Measurements from ENCODE around the gene C1orf56.

C1orf56 gene

GRCh38 chr1:151059109-151060006 lies 11.8 kb downstream of the C1orf56 start, which contains the start of gene CDC42SE1:
CDC42SE1 (minus strand) TSS chr1:151059622; CDS start chr1:151055730, 3,892 bp downstream.
- Histone ChIP-seq H2AFZ (ENCODE audit: low read depth, low read length, severe bottlenecking) (peak within 1 kb of the TSS; percentile 72), H3K9me2 (replicated peaks; ENCODE audit: insufficient read depth, low read length) (no peaks in the 10 kb centered on the region), H3K36me3 (ENCODE audit: low read length) (peaks cover 8% of the 10 kb centered on the region; the same call in 1 of the 2 replicates), H3F3A (ENCODE audit: insufficient read depth) (peaks cover 13% of the 10 kb centered on the region), H4K20me1 (ENCODE audit: low read depth, low read length) (no peaks in the 10 kb centered on the region; the same call in 1 of the 2 replicates), H3K27ac (ENCODE audit: low read depth, low read length) (peak within 1 kb of the TSS; percentile 74), H3K4me3 (ENCODE audit: insufficient read depth, low read length, poor library complexity, severe bottlenecking) (peak within 1 kb of the TSS; percentile 87), H3K4me2 (ENCODE audit: low read depth, low read length, poor library complexity, severe bottlenecking) (peak within 1 kb of the TSS; percentile 83), H3K9me3 (ENCODE audit: insufficient read depth, low read length) (no peaks in the 10 kb centered on the region), H3K79me2 (ENCODE audit: insufficient read depth, low read length) (peaks cover 50% of the 10 kb centered on the region), H3K27me3 (ENCODE audit: low read length) (no peaks in the 10 kb centered on the region), H3K9ac (ENCODE audit: low read length) (peak within 1 kb of the TSS; percentile 95)
- TF ChIP-seq EZH2phosphoT487 (conservative IDR thresholded peaks at IDR 0.05; ENCODE audit: low read length) (no peak), CTCF (IDR thresholded peaks at IDR 0.05; ENCODE audit: insufficient read depth, low read length, poor library complexity, severe bottlenecking) (peak; percentile 62)

GRCh38 chr1:151060007-151060656 lies 12.6 kb downstream of the C1orf56 start, which contains the start of gene MLLT11:
MLLT11 (plus strand) TSS chr1:151060397; CDS start chr1:151067225, 6,828 bp downstream.
- H3K9me2 ChIP-seq (replicated peaks; ENCODE audit: insufficient read depth, low read length) = no peaks in the 10 kb centered on the region
- H3K36me3 ChIP-seq (ENCODE audit: low read length) = 0 out of 2 replicates have a peak, but pooled peaks cover 3% of the 10 kb centered on the region
- peak within 1 kb of the TSS; percentile 72 for H2AFZ ChIP-seq (ENCODE audit: low read depth, low read length, severe bottlenecking)
- H3K4me2 ChIP-seq (ENCODE audit: low read depth, low read length, poor library complexity, severe bottlenecking) = peak within 1 kb of the TSS; percentile 83
- peaks cover 52% of the 10 kb centered on the region for H3K79me2 ChIP-seq (ENCODE audit: insufficient read depth, low read length)
- no peaks in the 10 kb centered on the region for H3K9me3 ChIP-seq (ENCODE audit: insufficient read depth, low read length)
- H3F3A ChIP-seq (ENCODE audit: insufficient read depth) = peaks cover 15% of the 10 kb centered on the region
- H3K27ac ChIP-seq (ENCODE audit: low read depth, low read length) = peak within 1 kb of the TSS; percentile 74
- no peaks in the 10 kb centered on the region for H3K27me3 ChIP-seq (ENCODE audit: low read length)
- peak within 1 kb of the TSS; percentile 95 for H3K9ac ChIP-seq (ENCODE audit: low read length)
- peak within 1 kb of the TSS; percentile 87 for H3K4me3 ChIP-seq (ENCODE audit: insufficient read depth, low read length, poor library complexity, severe bottlenecking)
- no peaks in the 10 kb centered on the region; the same call in 1 of the 2 replicates for H4K20me1 ChIP-seq (ENCODE audit: low read depth, low read length)
- no peak for TF ChIP-seq CTCF (IDR thresholded peaks at IDR 0.05; ENCODE audit: insufficient read depth, low read length, poor library complexity, severe bottlenecking)
- TF ChIP-seq EZH2phosphoT487 (conservative IDR thresholded peaks at IDR 0.05; ENCODE audit: low read length) = no peak

- H4K20me1 ChIP-seq (ENCODE audit: low read depth, low read length) = no peaks in the 10 kb centered on the region; the same call in 1 of the 2 replicates
- H3K79me2 ChIP-seq (ENCODE audit: insufficient read depth, low read length) = peaks cover 50% of the 10 kb centered on the region
- no peaks in the 10 kb centered on the region for H3K9me2 ChIP-seq (replicated peaks; ENCODE audit: insufficient read depth, low read length)
- peak overlapping the region; percentile 74 for H3K27ac ChIP-seq (ENCODE audit: low read depth, low read length)
- peak overlapping the region; percentile 72 for H2AFZ ChIP-seq (ENCODE audit: low read depth, low read length, severe bottlenecking)
- peak overlapping the region; percentile 87 for H3K4me3 ChIP-seq (ENCODE audit: insufficient read depth, low read length, poor library complexity, severe bottlenecking)
- peaks cover 17% of the 10 kb centered on the region for H3F3A ChIP-seq (ENCODE audit: insufficient read depth)
- TF ChIP-seq EZH2phosphoT487 (conservative IDR thresholded peaks at IDR 0.05; ENCODE audit: low read length) (no peak), CTCF (IDR thresholded peaks at IDR 0.05; ENCODE audit: insufficient read depth, low read length, poor library complexity, severe bottlenecking) (no peak)
- no peaks in the 10 kb centered on the region for H3K27me3 ChIP-seq (ENCODE audit: low read length)
- H3K36me3 ChIP-seq (ENCODE audit: low read length) = no peaks in the 10 kb centered on the region
- peak overlapping the region; percentile 83 for H3K4me2 ChIP-seq (ENCODE audit: low read depth, low read length, poor library complexity, severe bottlenecking)
- no peaks in the 10 kb centered on the region for H3K9me3 ChIP-seq (ENCODE audit: insufficient read depth, low read length)
- peak overlapping the region; percentile 95 for H3K9ac ChIP-seq (ENCODE audit: low read length)
Measured at GRCh38 chr1:151060657-151061421, 13.3 kb downstream of the C1orf56 start.

Measured in SU-DHL-6 (cell line).